GM18873 (cell line): Measurements from ENCODE around the gene LGALS1.

Experiments used
- ATAC-seq: cut with Tn5 transposase; IDR thresholded peaks from one replicate; pipeline ENCODE4 v1.9.1; 2021; ENCODE audit warnings: mild to moderate bottlenecking, moderate library complexity, moderate number of reproducible peaks; ENCODE audit not compliant: unreplicated experiment, low FRiP score

The LGALS1 gene

DNA sequence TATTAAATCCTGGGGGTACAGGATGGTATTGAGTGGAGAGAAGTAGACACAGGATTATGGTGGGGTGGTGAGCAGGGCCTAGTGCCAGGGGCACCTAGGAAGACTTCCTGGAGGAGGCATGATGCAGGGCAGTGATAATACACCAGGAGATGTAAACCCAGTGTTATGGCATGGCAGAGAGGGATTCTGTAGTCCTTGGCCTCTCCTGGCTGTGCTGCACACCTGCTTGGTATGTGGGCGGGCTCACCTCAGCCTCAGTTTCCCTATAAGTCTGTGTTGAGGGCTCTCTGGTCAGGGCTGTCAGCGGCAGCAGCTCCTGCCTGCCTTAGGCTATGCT, 14.8 kb upstream of the LGALS1 start:
- no peak for ATAC-seq

DNA sequence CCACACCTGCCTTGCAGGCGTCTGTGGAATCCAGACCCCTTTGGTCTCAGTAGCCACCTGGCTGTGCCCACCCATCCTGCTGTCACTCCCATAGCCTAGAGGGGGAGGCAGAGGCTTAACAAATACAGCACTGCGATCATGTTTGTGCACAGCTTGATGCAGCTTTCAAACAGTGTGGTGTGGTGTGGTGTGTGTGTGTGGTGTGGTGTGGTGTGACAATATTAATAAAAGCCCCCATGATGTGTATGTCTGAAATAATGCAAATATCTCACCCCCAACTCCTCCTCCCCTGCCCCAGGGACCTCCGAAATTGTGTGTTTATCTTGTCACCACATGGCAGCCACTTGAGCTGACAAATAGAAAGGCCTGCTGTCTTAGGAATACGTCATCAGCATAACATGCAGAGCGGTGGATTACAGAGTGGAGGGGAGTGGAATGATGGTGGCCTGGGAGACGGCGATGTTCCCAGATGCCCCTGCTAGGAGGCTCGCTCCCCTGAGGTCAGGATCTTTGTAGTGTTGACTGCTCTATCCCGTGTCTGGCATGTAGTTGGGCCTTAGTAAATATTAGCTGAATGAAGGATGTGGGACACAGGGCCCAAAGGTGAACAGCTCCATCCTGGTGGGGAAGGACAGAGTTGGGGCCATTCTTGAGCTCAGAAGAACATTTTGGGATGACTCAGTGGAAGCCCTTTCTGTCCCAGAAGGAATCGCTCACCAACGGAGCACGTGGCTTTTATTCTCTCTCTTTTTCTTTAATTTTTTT, 14.1 kb upstream of the LGALS1 start:
- no peak for ATAC-seq

DNA sequence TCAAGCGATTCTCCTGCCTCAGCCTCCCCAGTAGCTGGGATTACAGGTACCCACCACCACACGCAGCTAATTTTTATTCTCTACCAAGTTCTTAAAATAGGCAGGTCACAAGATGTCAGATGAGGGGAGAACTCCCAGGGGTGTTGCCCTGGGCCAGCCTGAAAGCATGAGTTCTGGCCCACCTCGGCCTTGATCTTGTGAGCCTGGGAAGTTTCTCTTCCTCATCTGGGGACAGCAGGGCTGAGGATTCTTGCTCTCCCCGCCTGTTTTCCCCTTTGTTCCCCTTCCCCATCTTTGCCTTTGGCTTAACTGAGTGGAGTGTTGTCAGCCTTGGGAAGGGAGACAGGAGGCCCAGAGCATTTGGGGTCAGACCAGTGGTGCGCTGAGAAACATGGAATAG, 13.4 kb upstream of the LGALS1 start:
- ATAC-seq: no peak

DNA sequence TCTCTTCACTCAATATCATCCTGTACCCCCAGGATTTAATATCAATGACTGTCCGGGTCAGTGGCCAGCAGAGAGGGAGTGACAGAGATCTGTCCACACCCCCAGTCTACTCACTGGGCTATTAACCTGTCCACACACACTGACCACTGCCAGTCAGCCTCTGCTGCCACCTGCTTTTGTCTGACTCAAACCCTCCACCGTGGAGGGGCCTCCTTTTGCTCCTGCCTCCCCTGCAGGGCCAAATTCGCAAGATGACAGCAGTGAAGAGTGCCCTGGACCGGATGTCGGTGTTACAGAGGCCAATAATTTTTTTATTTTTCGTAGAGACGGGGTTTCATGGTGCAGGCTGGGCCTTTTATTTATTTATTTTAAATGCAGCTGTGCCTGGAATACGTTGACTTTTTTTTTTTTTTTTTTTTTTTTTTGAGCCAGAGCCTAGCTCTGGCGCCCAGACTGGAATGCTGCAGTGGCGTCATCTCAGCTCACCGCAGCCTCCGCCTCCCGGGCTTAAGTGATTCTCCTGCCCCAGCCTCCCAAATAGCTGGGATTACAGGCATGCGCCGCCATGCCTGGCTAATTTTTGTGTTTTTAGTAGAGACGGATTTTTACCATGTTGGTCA, 11.8 kb upstream of the LGALS1 start:
- no peak for ATAC-seq

DNA sequence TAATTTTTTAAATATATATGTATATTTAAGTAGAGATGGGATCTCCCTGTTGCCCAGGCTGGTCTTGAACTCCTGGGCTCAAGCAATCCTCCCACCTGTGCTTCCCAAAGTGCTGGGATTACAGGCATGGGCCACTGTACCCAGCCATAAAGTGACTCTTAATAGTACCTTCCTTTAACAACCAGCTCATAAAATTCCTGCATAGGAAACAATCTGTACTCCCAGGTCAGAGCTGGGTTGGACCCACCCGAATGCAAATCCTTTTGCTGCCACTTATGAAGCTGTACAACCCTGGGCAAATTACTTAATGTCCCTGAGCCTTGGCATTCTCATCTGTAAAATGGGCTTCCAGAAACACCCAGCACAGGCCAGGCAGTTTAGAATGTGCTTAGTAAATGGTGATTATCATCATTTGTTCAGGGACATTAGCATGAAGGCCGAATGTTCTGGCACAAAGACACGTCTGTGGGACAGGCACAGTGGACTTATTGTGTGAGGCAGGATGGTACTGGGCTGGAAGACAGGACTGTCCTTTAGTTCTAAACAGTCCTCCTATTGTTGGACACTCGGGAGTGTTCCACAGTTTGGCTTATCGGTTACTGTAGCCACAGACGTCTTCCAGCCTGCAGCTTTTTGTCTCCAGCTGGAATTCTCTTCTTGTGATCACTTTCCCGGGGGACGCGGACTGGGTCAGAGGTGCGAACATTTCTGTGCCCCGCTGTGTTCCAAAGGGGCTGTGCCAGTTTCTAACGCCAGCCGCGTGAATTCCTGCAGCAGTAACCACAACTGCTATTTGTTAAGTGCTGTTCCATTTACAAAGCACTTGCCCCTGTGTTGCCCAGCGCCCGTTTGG, 11.0 kb upstream of the LGALS1 start:
- ATAC-seq: no peak

DNA sequence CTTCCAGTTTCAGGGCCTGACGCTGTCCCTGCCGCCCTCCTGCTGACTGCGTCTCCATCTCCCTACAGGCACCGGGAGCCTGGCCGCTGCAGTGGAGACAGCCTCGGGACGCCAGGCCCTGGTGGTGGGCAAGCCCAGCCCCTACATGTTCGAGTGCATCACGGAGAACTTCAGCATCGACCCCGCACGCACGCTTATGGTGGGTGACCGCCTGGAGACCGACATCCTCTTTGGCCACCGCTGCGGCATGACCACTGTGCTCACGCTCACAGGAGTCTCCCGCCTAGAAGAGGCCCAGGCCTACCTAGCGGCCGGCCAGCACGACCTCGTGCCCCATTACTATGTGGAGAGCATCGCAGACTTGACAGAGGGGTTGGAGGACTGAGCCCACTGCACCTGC, 9.9 kb upstream of the LGALS1 start:
- ATAC-seq: no peak

DNA sequence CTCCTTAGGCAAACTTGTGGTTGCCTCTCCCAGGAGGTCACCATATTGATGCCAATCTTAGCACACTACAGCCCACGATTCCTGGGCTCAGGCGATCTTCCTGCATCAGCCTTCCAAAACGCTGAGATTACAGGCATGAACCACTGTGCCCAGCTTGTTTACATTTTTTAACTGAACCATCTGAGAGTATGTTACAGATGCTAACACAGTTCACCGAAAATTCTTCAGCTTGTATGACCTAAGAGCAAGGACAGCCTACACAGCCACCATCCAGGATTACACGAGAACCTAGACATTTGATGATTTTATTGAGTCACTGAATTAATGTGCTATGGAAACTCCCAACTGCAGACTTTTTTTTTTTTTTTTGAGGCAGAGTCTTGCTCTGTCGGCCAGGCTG, 5.8 kb upstream of the LGALS1 start:
- no peak for ATAC-seq

DNA sequence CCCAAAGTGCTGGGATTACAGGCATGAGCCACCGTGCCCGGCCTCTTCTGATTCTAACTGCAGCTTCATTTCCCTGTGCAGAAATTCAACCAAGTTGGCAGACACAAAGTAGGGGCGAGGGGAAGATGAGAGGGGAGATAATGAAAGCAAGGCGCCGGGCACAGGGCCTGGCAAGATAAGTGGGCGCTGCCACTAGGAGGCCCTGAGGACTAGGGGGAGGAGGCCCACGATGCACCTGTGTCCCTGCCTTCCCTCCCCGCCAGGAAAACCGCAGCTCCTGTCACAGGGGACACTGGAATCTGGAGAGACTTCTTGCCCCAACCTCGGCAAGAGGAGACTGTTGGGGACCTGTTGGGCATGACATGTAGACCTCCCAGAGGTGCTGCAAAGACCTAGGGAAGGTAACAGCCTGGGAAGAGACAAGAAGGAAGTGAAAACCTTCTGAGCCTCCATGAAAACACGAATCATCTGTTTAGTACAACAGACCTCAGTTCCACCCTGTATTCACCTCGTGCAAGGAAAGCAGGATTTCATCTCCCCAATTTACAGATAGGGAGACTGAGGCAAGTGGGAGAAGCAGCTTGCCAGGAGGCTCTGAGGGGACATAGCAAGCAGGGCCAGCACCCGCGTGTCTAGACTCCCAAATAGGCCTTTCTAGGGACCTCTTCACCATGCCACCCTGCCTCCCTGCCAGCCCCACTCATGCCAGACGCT, 3.1 kb upstream of the LGALS1 start:
- no peak for ATAC-seq

DNA sequence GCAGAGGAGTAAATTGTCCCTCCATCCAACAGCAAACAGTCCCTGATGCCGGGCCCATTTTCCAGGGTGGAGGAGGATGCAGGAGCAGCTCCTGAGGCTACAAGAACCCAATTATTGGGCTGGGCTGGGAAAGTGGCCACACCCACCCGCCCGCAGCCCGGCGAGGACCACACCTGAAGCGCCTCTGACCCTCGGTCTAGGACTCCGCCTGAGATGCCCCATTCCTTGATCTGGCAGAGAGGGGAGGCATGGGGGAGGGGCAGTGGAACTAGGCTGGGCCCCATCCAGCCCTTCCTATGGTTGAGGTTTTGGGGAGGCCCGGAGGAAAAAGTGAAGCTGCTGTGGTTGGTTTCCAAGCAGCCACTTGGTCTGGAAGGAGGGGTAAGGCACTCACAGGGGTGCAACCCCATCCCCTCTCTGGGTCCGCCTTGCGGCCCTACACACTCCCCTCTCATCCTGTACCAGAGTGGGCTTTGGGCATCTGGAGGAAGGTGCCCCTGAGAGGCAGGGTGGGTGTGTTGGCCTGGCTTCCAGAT, 2.4 kb upstream of the LGALS1 start:
- no peak for ATAC-seq

DNA sequence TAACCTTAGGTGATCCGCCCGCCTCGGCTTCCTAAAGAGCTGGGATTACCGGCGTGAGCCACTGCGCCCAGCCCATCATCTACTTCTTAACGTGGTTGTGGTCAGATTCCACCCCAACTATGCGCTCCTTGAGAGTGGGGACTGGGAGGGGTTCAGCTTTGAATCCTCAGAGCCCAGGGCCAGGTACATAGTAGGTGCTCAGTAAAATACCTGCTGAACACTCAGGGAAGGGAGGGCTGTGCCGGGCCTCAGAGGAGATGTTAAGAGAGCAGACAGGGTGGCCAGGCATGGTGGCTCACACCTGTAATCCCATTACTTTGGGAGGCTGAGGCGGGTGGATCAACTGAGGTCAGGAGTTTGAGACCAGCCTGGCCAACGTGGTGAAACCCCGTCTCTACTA, 1.2 kb upstream of the LGALS1 start:
- no peak for ATAC-seq

DNA sequence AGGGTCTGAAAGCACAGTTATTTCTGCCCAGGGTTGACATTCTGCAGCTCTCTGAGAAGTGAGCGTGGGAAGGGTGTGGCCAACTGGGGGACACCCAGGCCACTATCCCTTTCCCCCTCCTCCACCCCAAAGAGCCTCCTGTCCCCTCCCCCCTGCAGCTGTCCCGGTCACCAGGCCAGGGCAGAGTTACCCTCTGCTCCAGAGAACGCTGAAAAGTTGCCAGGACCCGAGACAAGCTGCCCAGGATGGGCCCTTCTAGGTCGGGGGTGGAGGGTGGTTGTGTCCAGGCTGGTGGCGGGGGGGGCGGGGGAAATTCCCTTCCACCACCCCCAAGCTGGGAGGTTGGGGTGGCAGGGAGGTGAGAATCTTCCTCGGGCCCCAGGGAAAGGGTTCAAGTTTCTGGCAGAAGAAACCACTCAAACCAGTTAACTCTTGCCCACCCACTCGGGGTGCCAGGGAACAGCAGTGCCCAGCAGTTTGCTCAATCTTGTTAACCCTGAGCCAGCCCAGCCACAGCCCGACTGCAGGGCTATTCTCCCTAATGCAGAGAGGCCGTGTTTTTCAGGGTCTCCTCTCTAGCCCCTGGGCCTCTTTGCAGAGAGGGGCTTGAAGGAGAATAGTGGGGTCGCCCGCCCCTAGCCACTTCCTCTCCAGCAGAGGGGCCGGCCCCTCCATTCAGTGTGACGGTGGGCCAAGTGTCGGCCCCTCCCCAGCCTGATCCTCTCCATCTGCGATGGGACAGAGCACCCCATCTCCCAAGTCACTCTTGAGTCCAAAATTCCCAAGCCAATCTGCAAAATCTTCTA, 697 bp downstream of the LGALS1 start:
- no peak for ATAC-seq

DNA sequence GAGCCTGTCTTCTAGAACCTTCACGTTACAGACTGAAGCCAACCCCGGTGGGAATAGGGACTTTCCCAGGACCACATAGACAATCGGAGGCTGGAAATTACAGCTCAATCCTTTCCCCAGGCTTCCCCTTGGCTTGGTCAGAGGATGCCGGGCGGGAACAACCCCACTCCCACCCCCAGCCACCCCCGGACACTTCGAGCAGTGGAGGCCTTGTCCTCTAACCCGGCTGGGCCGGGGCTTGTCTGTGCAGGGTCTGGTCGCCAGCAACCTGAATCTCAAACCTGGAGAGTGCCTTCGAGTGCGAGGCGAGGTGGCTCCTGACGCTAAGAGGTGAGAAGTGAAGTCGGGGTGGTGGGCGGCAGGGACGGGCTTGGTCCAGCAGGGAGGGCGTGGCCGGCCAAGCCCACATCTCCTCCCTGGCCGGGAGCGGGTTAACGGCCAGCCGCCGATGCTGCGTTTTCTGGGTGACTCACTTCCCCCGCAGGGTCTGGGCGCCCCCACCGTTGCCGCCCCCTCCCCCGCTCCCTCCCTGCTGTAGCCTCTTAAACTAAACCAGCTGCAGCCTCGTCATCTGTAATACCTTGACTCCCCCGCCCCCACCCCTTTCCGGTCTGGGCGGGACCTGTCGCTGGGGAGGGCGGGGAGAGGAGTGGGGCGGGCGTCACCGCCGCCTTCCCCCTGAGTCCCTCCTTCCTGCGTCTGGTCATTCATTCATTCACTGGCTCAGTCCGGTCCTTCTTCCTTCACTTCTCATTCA, 1.5 kb downstream of the LGALS1 start:
- no peak for ATAC-seq

DNA sequence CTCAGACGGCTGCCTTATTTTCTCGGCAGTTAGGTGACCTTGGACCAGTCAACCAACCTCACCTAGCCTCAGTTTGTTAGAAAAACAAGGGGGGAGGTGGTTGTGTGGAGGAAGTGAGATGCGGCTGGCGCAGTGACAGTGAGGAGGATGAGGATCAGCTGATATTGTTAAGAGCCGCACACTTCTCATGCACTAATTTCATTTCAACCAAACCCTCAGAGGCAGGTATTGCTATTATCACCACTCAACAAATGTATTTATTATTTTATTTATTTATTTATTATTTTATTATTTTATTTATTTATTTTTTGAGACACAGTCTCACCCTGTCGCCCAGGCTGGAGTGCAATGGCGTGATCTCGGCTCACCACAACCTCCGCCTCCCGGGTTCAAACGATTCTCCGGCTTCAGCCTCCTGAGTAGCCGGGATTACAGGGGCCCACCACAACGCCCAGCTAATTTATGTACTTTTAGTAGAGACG, 2.1 kb downstream of the LGALS1 start:
- ATAC-seq: no peak

DNA sequence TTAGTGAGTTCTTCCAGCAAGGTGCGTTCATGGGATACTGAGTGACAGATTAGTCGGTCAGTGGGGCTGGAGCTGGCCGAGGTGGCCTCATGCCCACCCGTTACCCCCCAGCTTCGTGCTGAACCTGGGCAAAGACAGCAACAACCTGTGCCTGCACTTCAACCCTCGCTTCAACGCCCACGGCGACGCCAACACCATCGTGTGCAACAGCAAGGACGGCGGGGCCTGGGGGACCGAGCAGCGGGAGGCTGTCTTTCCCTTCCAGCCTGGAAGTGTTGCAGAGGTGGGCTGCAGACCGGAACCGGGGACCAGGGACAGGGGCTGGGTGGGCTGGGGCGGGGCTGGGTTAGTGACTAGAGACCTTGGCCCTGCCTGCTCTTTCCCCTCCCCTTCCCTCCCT, 2.9 kb downstream of the LGALS1 start:
- ATAC-seq: no peak

DNA sequence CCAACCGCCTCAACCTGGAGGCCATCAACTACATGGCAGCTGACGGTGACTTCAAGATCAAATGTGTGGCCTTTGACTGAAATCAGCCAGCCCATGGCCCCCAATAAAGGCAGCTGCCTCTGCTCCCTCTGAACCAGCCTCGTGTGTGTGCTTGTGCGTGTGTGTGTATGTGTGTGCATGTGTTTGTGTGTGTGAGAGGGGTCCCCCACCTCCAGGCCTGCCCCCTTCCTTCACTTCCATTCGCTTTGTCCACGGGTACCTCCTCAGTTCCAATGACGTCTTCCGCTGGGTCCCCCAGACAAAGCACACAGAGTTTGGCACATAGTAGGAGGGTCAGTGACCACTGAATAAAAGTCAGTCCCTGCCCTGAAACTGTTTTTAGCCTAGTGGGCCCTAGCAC, 4.2 kb downstream of the LGALS1 start:
- no peak for ATAC-seq

DNA sequence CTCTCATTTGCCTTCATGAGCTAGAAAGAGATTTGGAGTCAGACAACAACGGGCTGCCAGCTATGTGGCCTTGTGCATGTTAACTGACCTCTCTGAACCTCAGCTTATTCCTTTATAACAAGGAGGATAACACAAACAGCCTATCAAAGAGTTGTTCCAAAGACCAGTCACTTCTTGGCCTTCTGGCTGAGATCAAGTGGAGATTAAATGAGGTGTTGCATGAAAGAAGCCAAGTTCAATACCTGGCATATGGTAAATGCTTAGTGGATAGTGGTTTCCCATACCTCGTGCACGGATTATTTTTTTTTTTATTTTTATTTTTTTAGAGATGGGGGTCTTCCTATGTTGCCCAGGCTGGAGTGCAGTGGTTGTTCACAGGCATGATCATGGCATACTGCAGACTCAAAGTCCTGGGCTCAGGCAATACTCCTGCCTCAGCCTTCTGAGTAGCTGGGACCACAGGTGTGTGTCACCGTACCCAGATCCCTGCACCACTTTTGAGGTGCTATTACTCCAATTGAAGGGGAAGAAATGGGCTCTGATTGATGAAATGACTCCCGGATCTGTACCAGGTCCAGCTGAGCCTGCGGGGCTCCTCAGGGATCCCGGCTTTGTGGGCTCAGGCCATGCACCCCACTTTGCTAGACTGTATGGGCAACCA, 4.9 kb downstream of the LGALS1 start:
- ATAC-seq: no peak

DNA sequence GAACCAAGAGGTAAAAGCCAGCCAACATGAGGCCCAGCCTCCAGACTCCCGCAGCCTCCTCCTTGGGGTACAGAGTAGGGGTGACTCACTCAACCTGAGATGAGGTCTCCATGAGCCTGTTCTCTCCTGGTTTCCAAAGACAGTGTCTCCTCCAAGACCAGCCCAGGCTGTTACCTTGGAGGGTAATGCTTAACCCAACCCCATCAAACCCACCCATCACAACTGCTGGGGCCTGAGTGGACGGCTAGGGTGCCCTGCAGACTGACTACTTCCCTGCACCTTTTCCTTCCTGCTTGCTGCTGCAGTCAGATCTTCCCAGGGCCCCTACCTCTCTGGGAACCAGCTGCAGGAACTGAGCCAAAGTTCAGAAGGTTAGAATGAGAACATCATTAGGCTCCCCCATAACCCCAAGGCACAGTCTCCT, 5.6 kb downstream of the LGALS1 start:
- no peak for ATAC-seq

DNA sequence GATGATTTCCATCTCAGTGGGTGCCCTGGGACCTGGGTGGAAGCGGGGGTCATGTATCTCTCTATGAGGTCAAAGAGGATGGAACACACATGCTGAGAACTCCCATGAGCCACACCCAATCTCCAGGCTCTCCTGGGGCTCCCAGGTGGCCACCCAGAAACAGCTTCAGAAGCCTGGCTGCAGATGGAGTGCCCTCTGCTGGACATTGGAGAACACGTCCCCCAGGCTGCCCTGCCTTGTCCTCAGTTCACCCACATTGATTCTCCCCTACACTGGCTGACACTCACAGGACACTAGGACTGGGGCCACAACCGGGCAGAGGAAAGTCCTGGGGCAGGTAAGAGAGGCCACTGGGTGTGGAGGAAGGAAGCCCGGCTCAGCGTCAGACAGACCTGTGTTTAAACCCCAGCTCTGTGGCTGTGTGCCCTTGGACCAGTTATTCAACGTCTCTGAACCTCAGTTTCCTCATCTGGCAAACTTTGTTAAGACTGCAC, 6.2 kb downstream of the LGALS1 start:
- ATAC-seq: no peak
